Measurements from ENCODE around the gene SHISAL2A. TPM values are rescaled to one million over a fixed set of nuclear protein-coding genes. Genes with fewer than 3 reads are reported as not detected.

The SHISAL2A gene
- total and polyA plus RNA-seq, 12 donors = 0.11 to 1.9 (median 0.55) TPM; not detected in 3

DNA sequence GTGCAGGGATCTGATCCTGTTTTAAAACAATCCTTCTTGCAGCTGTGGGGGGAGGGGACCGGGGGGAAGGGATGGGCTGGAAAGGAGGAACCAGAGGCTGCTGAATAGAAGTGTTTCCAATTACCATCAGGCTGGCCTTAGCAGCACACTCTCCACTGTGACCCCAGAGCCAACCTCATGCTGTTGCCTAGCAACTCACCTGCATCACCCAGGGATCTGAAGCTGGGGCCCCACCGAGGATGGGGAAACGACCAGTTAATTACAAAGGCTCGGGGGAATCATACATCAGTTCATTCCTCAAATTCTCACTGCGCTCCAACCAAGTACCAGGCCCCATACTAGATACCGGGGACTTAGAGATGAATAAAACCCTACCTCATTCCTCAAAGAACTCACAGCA is 42.7 kb upstream of the SHISAL2A start:
- WGBS, 4 donors = 54 to 61% (median 60%) methylated on average over 6 of the region's 6 CpGs
- no peak for DNase-seq
- Histone ChIP-seq H3K9me3 (replicated peaks in 1 of 3) (no peaks in the 10 kb centered on the region), H3K36me3 (replicated peaks in 1 of 2) (no peaks in the 10 kb centered on the region), H3K4me1 (replicated peaks in 1 of 2) (no peaks in the 10 kb centered on the region), H3K27ac (no peak overlapping the region), H3K27me3 (no peaks in the 10 kb centered on the region), H3K4me3 (no peak overlapping the region)
- TF ChIP-seq POLR2A (IDR thresholded peaks at IDR 0.05) = no peak
- TF ChIP-seq, protein P1, sequence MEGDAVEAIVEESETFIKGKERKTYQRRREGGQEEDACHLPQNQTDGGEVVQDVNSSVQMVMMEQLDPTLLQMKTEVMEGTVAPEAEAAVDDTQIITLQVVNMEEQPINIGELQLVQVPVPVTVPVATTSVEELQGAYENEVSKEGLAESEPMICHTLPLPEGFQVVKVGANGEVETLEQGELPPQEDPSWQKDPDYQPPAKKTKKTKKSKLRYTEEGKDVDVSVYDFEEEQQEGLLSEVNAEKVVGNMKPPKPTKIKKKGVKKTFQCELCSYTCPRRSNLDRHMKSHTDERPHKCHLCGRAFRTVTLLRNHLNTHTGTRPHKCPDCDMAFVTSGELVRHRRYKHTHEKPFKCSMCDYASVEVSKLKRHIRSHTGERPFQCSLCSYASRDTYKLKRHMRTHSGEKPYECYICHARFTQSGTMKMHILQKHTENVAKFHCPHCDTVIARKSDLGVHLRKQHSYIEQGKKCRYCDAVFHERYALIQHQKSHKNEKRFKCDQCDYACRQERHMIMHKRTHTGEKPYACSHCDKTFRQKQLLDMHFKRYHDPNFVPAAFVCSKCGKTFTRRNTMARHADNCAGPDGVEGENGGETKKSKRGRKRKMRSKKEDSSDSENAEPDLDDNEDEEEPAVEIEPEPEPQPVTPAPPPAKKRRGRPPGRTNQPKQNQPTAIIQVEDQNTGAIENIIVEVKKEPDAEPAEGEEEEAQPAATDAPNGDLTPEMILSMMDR (IDR thresholded peaks at IDR 0.05) = no peak
- intact Hi-C loops (cut with DNase I) = no loop called here

DNA sequence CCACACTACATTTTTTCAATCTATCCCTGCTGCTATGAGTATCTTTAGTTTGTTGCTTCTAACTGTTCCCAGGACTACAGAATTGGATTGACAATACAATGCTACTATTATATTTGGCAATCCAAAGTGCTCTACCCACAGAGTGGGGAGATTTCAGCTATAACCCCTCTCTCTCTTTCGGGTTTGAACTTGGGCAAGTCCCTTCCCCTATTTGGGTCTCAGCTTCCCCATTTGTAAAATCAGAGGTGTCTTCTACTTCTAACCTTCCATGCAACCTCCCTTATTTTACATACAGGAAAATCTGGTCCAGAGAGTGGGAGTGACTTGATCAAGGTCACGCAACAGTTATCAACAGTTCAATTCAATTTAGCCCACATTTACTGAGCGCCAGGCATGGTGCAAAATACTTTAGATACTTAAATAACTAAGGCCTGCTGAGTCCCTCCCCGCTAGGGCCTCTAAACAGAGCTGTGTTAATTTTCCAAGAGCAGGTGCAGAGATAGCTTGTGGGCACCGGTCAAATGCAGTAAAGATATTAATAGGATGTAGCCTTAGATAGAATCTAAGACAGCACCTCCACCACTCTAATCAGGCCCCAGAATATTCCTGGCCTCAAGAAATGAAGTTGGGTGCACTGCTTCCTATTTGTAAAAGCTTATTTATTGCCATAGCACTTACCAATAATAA is 40.2 kb upstream of the SHISAL2A start:
- WGBS, 4 donors = 81 to 89% (median 85%) methylated on average over 5 of the region's 5 CpGs
- Histone ChIP-seq H3K9me3 (replicated peaks in 1 of 3) (no peaks in the 10 kb centered on the region), H3K27me3 (no peaks in the 10 kb centered on the region), H3K4me1 (replicated peaks in 1 of 2) (no peaks in the 10 kb centered on the region), H3K36me3 (replicated peaks in 1 of 2) (no peaks in the 10 kb centered on the region), H3K4me3 (no peak overlapping the region), H3K27ac (no peak overlapping the region)
- intact Hi-C loops (cut with DNase I) = no loop called here
- TF ChIP-seq, protein P1 (IDR thresholded peaks at IDR 0.05) = no peak
- TF ChIP-seq POLR2A (IDR thresholded peaks at IDR 0.05) = no peak
- no peak for DNase-seq

DNA sequence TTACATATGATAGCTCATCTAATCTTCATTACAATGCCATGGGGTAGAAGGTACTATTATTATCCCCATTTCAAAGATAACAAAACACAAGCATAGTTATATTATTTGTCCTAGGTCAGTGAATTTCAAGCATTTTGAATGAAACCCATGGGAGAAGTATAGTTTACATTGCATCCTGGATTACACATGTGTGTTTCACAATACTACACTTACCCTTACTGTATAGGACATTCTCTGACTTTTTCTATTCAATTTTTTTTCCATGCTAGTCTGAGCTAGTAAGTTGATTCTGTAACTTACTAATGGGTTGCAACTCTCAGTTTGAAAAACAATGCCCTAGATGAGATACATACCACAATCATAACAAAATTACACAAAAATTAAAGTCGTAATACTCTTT is 39.5 kb upstream of the SHISAL2A start:
- no peak for DNase-seq
- no peaks in the 10 kb centered on the region for H3K9me3 ChIP-seq (replicated peaks in 1 of 3)
- H3K27ac ChIP-seq = no peak overlapping the region
- 89 to 100% (median 91%) methylated on average over 1 of the region's 1 CpG for WGBS, 4 donors
- H3K27me3 ChIP-seq = no peaks in the 10 kb centered on the region
- no peaks in the 10 kb centered on the region for H3K4me1 ChIP-seq (replicated peaks in 1 of 2)
- no peak overlapping the region for H3K4me3 ChIP-seq
- H3K36me3 ChIP-seq (replicated peaks in 1 of 2) = no peaks in the 10 kb centered on the region
- TF ChIP-seq POLR2A (IDR thresholded peaks at IDR 0.05) = no peak
- intact Hi-C loops (cut with DNase I) = no loop called here

DNA sequence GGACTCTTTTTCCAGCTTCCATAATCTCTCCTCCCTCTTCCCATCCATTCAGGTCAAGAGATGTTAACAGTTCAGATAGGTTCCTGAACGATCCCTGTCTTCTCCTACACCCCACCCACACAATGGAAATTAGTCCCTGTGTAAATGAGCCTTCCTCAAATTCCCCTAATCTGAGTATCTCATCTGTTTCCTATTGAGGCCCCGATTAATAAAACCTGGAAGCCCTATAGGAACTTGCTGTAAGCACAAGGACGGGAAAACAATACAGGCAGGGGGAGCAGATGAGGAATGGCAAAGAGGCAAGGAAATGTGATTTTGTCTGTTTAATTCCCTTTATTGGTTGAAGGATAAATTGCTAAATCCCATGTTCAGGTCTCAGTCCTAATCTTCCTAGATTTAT is 37.9 kb upstream of the SHISAL2A start:
- H3K27ac ChIP-seq = no peak overlapping the region
- WGBS, 4 donors = 47 to 58% (median 57%) methylated on average over 3 of the region's 3 CpGs
- no peak for DNase-seq
- TF ChIP-seq, protein P1 (IDR thresholded peaks at IDR 0.05) = no peak
- TF ChIP-seq POLR2A (IDR thresholded peaks at IDR 0.05) = no peak
- H3K9me3 ChIP-seq (replicated peaks in 1 of 3) = no peaks in the 10 kb centered on the region
- H3K4me1 ChIP-seq (replicated peaks in 1 of 2) = no peaks in the 10 kb centered on the region
- H3K36me3 ChIP-seq (replicated peaks in 1 of 2) = no peaks in the 10 kb centered on the region
- intact Hi-C loops (cut with DNase I) = no loop called here
- H3K4me3 ChIP-seq = no peak overlapping the region
- no peaks in the 10 kb centered on the region for H3K27me3 ChIP-seq

DNA sequence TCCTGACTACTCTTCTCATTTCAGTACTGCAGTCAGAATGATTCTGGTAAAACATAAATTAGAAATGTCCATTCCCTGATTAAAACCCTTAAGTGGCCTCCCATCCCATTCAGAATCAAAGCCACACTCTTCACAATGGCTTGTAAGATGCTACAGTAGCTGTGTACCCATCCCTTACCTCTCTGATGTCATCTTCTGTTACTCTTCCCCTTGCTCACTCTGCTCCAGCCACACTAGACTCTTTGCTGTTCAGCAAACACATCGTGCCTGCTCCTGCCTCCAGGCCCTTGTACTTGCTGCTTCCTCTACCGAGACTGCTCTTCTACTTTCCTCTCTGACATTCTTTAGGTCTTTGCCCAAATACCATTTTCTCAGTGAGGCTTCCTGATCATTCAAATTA is 35.1 kb upstream of the SHISAL2A start:
- DNase-seq = no peak
- Histone ChIP-seq H3K9me3 (replicated peaks in 1 of 3) (no peaks in the 10 kb centered on the region), H3K27ac (no peak overlapping the region), H3K36me3 (replicated peaks in 1 of 2) (no peaks in the 10 kb centered on the region), H3K4me3 (no peak overlapping the region), H3K4me1 (replicated peaks in 1 of 2) (peaks cover 10 to 13% of the 10 kb centered on the region in 2 donors), H3K27me3 (no peaks in the 10 kb centered on the region)
- TF ChIP-seq, protein P1 (IDR thresholded peaks at IDR 0.05) = no peak
- no peak for TF ChIP-seq POLR2A (IDR thresholded peaks at IDR 0.05)
- intact Hi-C loops (cut with DNase I) = no loop called here
- 58 to 74% (median 67%) methylated on average over 2 of the region's 2 CpGs for WGBS, 4 donors

Data from adrenal gland (tissue), 12 donors.